ENCODE measurements around the gene COL26A1.

The COL26A1 gene

DNA sequence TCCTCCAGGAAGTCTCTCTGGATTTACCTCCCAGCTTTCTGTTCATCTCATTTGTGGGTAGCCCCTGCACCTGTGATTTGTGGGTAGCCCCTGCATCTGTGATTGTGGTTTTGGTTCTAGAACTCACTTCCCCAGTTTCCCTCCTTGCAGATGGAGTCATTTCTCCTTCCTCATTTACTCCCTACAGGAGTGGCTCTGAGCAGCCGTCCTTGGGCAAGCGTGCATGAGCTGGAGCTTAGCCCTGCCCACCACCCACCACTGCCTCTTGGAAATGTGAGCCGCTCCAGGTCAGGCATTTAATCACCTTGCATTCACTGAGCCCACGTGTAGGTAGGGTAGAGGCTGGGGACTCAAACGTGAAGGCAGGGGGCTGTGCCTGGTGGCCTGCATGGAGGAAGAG is 8.2 kb downstream of the COL26A1 start:
- DNase-seq (ENCODE audit: low read depth in 2 of 2, low spot score in 1 of 2), result no peak

- DNase-seq (ENCODE audit: low read depth in 2 of 2, low spot score in 1 of 2), result no peak
These were observed 11.3 kb downstream of the COL26A1 start for GRCh38 chr7:101373812-101374614.

GRCh38 chr7:101374990-101375389 is 12.3 kb downstream of the COL26A1 start:
- no peak for DNase-seq (ENCODE audit: low read depth in 2 of 2, low spot score in 1 of 2)

- DNase-seq (ENCODE audit: low read depth in 2 of 2, low spot score in 1 of 2), result no peak
These were observed 13.9 kb downstream of the COL26A1 start for GRCh38 chr7:101376601-101377000.

DNA sequence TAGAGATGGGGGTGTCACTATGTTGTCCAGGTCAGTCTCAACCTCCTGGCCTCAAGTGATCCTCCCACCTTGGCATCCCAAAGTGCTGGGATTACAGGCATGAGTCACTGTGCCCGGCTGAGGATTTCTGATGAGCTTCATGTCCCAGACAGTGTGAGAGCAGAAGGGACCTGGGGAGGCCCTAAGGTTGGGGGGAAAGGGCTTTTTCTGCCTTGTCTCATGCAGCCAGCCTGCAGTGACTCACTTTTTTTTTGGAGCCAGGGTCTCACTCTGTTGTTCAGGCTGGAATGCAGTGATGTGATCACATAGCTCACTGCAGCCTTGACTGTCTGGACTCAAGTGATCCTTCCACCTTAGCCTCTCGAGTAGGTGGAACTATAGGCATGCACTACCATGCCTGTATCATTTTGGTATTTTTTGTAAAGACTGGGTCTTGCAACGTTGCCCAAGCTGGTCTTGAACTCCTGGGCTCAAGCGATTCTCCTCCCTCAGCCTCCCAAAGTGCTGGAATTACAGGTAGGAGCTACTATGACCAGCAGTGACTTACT is 14.6 kb downstream of the COL26A1 start:
- DNase-seq (ENCODE audit: low read depth in 2 of 2, low spot score in 1 of 2), result no peak

GRCh38 chr7:101378751-101379174 is 16.1 kb downstream of the COL26A1 start:
- no peak for DNase-seq (ENCODE audit: low read depth in 2 of 2, low spot score in 1 of 2)

GRCh38 chr7:101379302-101379701 is 16.6 kb downstream of the COL26A1 start:
- no peak for DNase-seq (ENCODE audit: low read depth in 2 of 2, low spot score in 1 of 2)

GRCh38 chr7:101381549-101382111 is 19.0 kb downstream of the COL26A1 start:
- no peak for DNase-seq (ENCODE audit: low read depth in 2 of 2, low spot score in 1 of 2)

- DNase-seq (ENCODE audit: low read depth in 2 of 2, low spot score in 1 of 2), result no peak
These were observed 20.3 kb downstream of the COL26A1 start for GRCh38 chr7:101382937-101383336.

DNA sequence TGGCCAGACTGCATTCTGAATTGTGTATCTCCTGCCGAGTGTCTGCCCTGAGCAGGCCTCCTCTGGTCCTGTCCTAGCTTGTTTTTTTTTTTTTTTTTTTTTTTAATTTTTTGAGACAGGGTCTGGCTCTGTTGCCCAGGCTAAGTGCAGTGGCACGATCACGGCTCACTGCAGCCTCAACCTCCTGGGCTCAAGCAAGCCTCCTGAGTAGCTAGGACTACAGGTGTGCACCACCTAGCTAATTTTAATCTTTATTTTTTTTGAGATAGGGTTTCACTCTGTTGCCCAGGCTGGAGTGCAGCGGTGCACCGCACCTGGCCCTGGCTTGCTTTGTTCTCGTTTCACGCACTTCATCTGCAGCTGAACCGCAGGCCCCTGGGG is 23.5 kb downstream of the COL26A1 start:
- no peak for DNase-seq (ENCODE audit: low read depth in 2 of 2, low spot score in 1 of 2)

DNA sequence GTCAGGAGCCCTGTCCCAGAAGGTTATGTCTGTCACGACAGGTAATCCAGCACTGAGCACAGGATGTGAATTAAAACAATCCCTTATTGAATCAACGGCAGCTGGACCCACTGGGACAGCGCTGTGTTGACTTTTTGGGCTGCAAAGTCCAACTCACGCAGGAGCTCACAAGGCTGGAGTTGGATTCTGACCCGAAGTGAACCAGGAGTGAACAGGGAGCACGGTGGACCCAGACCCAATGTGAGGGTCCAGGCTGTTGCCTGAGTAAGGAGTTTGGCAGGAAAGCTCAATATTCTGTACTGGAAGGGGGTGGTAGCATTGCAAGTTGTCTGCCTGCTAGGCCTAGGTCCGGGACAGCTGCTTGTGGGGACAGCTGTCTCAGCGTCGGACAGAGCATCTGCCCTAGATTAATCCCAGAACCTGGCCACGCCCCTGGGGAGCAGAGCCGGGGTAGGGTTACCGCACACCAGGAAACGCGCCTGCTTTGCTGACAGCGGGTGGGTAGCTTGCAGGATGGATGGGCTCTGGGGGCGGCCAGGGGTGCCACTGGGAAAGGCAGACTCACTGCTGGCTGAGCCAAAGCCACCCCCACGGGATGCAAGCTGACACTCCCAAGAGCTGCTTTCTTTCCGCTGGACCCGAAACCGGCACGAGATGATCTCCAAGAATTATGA is 24.0 kb downstream of the COL26A1 start:
- DNase-seq (ENCODE audit: low read depth in 2 of 2, low spot score in 1 of 2), result no peak

- no peak for DNase-seq (ENCODE audit: low read depth in 2 of 2, low spot score in 1 of 2)
These were observed 28.2 kb downstream of the COL26A1 start for GRCh38 chr7:101390901-101391301.

DNA sequence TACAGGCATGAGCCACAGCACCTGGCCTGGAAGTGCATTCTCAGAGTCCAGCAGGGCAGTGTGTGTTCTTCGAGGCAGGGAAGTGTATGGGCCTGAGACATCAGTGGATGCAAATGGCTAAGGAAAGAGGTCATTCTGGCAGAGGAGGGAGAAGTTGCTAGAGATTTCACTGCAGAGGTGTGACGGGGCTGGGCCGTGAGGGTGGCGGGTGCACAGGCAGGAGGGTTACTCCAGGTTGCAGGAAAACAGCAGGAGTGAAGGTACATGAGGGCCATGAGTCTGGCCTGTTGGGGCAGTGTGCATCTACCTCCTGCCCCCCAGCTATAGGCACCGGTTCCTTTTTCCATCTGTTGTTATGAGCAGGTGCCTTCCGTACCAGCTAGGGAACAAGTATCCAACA is 29.3 kb downstream of the COL26A1 start:
- DNase-seq (ENCODE audit: low read depth in 2 of 2, low spot score in 1 of 2), result no peak

DNA sequence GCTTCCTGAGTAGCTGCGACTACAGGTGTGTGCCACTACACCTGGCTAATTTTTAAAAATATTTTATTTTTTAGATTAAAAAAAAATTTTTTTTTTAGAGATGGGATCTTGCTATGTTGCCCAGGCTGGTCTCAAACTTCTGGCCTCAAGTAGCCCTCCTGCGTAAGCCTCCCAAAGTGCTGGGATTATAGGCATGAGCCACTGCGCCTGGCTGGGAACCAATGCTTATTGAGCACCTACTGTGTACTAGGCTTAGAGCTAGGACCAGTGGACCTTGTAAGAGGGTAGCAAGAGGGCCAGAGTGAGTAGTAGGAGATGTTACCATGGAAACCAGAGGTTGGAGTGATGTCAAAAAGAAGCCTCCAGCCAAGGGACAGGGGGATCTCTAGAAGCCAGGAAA is 31.2 kb downstream of the COL26A1 start:
- DNase-seq (ENCODE audit: low read depth in 2 of 2, low spot score in 1 of 2), result no peak

- DNase-seq (ENCODE audit: low read depth in 2 of 2, low spot score in 1 of 2), result no peak
These were observed 32.7 kb downstream of the COL26A1 start for GRCh38 chr7:101395376-101395775.

DNA sequence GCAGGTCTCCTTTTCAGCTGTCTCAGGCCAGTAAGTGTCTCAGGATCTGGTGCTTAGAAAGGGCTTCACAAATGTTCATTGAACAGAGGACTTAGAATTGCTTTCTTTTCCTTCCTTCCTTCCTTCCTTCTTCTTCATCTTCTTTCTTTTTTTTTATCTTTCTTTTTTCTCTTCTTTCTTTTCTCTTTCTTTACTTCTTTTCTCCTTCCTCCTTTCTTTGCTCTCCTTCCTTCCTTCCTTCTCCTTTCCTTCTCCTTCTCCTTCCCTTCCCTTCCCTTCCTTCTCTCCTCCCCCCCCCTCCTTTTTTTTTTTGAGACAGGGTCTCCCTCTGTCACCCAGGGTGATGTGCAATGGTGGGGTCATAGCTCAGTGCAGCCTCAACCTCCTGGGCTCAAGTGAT is 34.6 kb downstream of the COL26A1 start:
- no peak for DNase-seq (ENCODE audit: low read depth in 2 of 2, low spot score in 1 of 2)

DNA sequence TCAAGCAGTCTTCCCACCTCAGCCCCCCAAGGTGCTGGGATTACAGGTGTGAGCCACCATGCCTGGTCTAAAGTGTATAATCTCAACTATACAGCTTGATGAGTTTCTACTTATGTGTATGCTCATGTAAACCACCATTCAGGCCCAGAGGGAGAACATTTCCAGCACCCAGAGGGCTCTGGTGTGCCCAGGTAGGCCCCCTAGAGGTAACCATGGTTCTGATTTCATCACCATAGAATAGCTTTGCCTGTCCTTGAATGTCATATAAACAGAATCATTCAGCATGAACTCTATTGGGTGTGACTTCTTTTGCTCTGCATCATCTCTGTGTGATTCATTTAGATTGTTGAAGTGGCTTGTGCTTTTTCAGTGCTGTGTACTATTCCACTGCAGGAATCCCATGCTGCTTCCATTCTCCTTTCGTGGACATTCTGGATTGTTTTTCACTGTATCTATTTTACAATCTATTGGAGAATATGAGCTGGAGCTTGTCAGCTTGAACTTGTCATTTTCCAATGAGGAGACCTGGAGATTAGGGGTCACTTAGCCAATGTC is 35.2 kb downstream of the COL26A1 start:
- DNase-seq (ENCODE audit: low read depth in 2 of 2, low spot score in 1 of 2), result no peak

DNA sequence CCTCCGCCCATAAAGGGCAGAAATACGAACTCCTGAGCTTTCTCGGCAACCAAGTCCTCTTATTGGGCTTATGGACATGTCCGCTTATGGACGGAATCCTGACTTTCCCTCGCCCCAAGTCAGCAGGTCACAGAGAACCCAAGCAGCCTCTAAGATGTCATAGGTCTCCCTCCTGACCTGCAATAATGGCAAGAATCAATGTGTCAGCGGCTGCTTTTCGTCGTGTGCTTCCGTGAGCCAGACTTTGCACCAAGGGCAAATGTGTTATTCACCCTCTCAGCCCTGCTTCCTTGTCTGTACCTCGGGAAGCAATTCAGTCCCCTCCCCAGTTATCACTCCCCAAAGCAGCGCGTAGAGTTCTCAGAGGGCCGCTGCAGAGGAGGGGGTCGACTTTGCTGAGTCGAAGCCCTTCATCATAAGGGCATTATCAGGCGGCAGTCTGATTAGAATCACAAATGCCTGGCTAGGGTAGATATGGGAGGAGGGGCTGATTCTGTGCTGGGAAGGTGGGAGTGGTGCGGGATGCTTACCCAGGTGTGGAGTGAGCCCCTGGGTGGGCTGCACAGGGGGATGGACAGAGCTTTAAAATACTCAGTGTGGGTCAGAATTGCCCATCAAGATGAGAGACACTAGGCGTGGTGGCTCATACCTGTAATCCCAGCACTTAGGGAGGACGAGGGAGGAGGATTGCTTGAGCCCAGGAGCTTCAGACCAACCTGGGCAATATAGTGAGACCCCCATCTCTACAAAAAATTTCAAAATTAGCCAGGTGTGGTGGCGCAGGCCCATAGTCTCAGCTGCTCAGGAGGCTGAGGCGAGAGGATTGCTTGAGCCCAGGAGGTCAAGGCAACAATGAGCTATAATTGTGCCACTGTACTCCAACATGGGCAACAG is 36.0 kb downstream of the COL26A1 start:
- no peak for DNase-seq (ENCODE audit: low read depth in 2 of 2, low spot score in 1 of 2)

DNA sequence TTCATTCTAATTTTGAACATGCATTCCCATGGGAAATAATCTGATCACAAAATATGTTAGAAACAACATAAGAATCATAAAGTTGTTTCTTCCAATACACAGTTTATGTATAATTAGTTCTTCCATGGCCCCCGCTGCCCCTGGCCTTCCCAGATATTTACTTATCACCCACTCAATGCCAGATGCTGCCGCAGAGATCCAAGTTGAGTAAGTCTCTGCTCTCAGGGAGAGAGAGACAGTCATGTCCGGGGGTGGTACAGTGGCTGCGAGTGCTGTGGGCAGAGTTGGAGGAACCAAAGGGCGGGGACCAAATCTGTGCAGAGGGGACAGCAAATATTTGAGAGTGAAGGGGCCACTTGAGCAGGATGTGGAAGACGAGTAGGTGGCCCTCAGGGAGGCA is 37.1 kb downstream of the COL26A1 start:
- no peak for DNase-seq (ENCODE audit: low read depth in 2 of 2, low spot score in 1 of 2)

DNA sequence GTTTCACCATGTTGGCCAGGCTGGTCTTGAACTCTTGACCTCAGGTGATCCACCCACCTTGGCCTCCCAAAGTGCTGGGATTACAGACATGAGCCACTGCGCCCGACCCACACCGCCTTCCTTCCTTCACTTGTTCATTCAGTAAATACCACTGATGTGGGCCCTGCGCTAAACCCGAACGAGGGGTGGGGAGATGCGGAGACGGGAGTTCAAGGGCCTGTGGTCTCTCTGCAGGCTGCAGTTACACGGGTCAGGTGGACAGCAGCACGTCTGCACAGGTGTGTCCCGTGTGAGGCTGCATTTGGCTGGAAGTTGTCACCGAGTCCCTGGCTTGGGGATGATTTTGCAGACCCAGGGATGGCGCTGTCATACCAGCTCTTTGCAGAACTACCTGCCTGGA is 38.1 kb downstream of the COL26A1 start:
- no peak for DNase-seq (ENCODE audit: low read depth in 2 of 2, low spot score in 1 of 2)

All from stimulated activated CD8-positive, alpha-beta memory T cell treated with anti-CD3 and anti-CD28 coated beads, Interleukin-4, amount 100 ng/mL, for 4 hours (primary cell).